OCI-LY3 (cell line): ENCODE measurements around the gene SOSTDC1.

ENCODE experiments used
- EZH2phosphoT487 ChIP-seq: fragments of 200-600 bp; shearing (Covaris generic); IDR thresholded peaks from 2 replicates; pipeline ENCODE4 v1.6.1; 2018; ENCODE audit warnings: antibody characterized with exemption, mixed run types, low read depth
- TF ChIP-seq, protein P1 (sequence below): fragments of 200-600, 300-600 bp; sonication (generic); IDR thresholded peaks from 2 replicates; pipeline ENCODE4 v1.5.1; 2014; ENCODE audit warnings: antibody characterized with exemption, low read length, low read depth

GRCh38 chr7:16514271-16514670 lies 48.7 kb upstream of the SOSTDC1 start:
- TF ChIP-seq, protein P1, sequence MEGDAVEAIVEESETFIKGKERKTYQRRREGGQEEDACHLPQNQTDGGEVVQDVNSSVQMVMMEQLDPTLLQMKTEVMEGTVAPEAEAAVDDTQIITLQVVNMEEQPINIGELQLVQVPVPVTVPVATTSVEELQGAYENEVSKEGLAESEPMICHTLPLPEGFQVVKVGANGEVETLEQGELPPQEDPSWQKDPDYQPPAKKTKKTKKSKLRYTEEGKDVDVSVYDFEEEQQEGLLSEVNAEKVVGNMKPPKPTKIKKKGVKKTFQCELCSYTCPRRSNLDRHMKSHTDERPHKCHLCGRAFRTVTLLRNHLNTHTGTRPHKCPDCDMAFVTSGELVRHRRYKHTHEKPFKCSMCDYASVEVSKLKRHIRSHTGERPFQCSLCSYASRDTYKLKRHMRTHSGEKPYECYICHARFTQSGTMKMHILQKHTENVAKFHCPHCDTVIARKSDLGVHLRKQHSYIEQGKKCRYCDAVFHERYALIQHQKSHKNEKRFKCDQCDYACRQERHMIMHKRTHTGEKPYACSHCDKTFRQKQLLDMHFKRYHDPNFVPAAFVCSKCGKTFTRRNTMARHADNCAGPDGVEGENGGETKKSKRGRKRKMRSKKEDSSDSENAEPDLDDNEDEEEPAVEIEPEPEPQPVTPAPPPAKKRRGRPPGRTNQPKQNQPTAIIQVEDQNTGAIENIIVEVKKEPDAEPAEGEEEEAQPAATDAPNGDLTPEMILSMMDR: no peak
- TF ChIP-seq EZH2phosphoT487: no peak
